ENCODE data around the gene IL1RAPL1.

The IL1RAPL1 gene

GRCh38 chrX:29890646-29891200 is 1303.5 kb downstream of the IL1RAPL1 start:
- no peak for DNase-seq (ENCODE audit: low spot score)

DNA sequence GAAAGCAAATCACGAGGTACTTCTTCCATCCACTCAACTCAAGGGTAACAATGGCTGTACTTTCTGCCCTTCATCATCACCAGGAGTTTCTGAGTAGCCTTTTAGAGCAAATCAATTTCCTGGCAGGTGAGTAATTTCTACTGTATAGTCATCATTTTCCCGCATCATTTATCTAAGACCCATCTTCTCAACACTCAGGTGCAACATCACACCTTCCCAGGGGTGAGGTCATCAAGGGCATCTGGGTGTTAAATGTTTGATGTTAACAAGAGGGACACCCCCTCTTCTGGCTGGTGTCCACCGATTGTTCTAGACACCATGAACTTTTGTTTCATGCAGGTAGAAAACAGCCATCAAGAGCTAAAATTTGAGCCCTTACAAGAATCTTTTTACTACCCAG is 1314.8 kb downstream of the IL1RAPL1 start:
- no peak for DNase-seq (ENCODE audit: low spot score)

DNA sequence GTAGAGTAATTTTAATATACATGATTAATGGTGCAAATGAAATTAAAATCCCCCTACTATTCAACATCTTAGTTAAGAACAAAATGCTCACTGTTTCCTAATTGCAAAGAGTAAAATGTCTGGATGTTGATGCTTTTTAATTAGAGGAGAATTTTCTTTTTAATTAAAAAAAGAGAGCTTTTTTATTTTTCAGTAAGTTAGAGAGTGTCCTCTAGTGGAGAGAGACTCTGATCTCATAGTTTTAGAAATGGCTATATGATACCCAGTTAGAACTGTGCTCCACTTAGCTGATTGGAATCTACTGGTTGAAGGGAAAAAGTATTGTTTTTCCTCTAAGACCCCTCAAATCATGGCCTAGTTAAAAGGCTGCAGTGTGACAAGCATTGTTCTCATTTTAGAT is 1316.1 kb downstream of the IL1RAPL1 start:
- DNase-seq (ENCODE audit: low spot score) = peak; percentile 61

- DNase-seq (ENCODE audit: low spot score) = no peak
Measured at GRCh38 chrX:29911673-29912072, 1324.4 kb downstream of the IL1RAPL1 start.

- DNase-seq (ENCODE audit: low spot score) = no peak
Measured at GRCh38 chrX:29913647-29914046, 1326.4 kb downstream of the IL1RAPL1 start.

DNA sequence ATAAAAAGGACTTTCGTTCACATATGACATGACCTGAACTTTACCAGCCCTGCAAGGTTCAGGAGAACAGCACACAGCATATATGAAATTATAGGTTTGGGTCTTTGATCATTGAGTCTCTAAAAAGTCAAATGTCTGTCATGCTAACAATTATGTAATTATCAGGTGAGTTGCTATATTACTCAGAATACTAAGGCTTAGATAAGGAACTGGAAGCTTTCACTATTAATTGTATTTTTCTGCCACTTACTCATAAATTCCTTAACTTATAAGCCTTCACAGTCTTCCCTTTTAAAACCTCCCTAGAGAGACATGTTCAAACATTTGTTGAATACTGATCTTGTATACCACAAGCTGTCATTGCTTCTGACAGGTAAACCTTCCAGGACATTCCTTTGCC is 1335.4 kb downstream of the IL1RAPL1 start:
- no peak for DNase-seq (ENCODE audit: low spot score)

DNA sequence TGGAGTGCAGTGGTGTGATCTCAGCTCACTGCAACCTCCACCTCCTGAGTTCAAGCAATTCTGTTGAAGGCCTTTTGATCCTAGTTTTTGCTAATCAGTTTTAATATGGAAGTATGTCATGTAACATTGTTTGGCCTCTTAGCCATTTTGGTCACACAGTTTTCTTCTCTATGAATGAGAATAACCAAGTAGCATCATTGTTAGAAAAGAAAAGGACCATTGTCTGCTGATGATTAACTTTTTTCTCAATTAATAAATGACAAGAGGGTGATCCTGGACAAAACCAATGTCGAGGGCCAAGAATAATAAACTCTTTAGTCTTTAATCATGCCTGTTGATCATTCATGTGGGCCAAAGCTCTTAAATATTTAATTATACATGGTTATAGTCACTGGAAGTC is 1338.8 kb downstream of the IL1RAPL1 start:
- no peak for DNase-seq (ENCODE audit: low spot score)

DNA sequence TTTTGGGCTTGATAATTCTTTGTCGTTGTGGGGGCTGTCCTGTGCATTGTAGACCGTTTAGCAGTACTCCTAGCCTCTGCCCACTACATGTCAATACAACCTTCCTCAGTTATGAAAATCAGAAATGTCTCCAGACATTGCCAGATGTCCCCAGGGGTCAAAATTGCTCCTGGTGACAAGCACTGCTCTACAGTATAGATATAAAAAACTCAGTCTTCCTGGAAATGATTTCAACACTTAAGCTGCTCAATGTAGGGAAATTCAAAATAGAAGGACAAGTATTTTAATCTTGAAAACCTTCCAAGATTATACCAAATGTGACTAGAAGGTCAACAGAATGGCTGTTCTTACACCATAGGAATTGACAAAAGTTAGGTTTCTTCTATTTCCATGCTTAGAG is 1339.4 kb downstream of the IL1RAPL1 start:
- no peak for DNase-seq (ENCODE audit: low spot score)

DNA sequence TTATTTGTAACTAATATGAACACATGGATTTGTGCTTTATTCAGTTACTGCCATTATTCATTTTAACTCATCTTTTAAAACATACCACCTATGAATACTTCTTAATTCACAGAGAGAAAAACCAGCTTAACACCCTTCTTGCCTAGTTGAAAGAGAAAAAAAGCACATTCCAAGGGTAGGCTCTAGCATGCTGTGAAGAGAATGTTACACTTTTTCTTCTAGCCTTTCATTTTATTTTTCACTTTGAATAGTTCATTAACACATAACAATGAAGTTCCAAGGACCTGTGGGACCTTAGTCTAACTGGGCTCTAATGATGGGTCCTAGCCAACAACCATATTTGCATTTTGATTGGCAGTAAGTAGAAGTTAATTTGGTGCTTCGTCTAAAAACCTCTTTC is 1348.2 kb downstream of the IL1RAPL1 start:
- DNase-seq (ENCODE audit: low spot score) = no peak

GRCh38 chrX:29940750-29941149 is 1353.5 kb downstream of the IL1RAPL1 start:
- no peak for DNase-seq (ENCODE audit: low spot score)

DNA sequence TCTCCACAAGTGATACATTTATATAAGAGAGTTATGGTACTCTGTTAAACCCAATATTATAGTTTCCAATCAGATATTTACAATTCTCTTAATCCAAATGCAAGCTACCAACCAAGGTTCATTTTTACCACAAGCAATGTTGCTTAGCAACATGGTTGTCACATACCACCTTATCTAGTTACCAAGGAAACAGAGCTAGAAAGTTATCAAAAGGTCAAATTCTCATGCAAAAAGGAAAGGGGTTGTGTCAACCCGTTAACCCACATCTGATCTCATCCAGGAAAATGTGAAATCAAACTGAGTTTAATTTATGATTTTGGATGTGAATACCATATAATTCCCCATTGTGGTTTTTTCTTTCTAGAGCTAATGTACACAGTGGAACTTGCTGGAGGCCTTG is 1354.0 kb downstream of the IL1RAPL1 start:
- DNase-seq (ENCODE audit: low spot score) = no peak

DNA sequence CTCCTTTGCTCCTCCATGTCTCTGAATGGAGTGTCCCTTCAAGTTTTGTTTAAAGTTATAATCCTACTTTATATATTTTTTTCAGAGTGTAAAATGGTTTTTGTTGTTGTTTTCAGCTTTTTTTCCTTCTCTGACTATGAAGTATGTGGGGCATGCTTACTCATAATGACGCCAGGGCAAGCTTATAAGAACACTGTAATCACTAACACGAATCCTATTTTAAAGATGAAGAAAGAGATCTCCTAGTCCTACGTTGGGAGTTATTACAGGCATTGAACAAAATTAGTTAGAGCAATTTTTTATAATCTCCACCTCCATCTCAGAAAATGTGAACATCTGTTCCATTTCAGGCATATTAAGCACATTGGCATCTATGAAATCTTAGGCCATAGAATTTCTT is 1360.0 kb downstream of the IL1RAPL1 start:
- no peak for DNase-seq (ENCODE audit: low spot score)

DNA sequence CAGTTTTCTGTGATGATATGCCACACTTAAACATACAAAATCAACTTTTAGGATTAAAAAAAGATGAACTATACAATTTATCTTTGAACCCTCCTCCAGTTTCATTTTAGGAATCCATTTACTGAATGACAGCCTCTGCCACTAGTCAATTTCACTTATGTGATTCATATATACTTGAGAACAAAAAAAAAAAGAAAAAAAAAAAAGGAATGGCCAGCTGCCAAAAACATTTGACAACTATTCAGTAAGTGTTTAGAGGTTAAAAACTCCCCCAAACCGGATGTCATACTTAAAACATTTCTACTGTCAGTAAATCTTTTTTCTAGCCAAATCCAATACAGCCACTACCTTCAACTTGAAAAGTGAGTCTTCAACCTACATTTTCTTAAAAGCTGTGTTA is 1361.4 kb downstream of the IL1RAPL1 start:
- DNase-seq (ENCODE audit: low spot score) = no peak

- DNase-seq (ENCODE audit: low spot score) = no peak
Measured at GRCh38 chrX:29952016-29952415, 1364.8 kb downstream of the IL1RAPL1 start.

GRCh38 chrX:29962061-29962460 is 1374.8 kb downstream of the IL1RAPL1 start:
- DNase-seq (ENCODE audit: low spot score) = no peak

- DNase-seq (ENCODE audit: low spot score) = no peak
Measured at GRCh38 chrX:29965634-29966033, 1378.4 kb downstream of the IL1RAPL1 start.

- no peak for DNase-seq (ENCODE audit: low spot score)
Measured at GRCh38 chrX:29992083-29992482, 1404.8 kb downstream of the IL1RAPL1 start.

GRCh38 chrX:30005813-30006212 is 1418.6 kb downstream of the IL1RAPL1 start:
- DNase-seq (ENCODE audit: low spot score) = no peak

All from pons (tissue), 1 donor.